ENCODE data around the gene SWT1. TPM values are rescaled to one million over a fixed set of nuclear protein-coding genes. Genes with fewer than 3 reads are reported as not detected.

Gene SWT1
- total and polyA plus RNA-seq, 4 donors = 2.5 to 7.8 (median 5.0) TPM

DNA sequence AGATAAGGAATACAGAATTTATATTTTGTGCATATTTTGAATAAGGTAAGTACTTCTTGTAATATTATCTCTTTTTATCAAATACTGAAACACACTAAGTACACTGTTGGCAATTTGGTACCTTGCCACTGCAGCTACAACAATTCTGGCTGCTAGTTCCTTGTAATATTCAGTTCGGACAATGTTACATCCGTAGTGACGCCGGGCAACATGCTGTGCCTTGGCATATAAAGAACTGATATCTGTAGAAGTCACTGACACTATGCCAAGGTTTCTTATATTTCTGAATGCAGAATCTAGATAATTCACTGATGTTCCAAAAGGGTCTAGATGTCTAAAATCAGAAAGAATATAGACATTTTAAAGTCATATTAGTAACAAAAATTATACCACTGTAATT is 17.7 kb upstream of the SWT1 start:
- Histone ChIP-seq H3K4me1 (ENCODE audit: control insufficient read depth in 1 of 2, insufficient read depth in 2 of 2, low read length in 2 of 2) (no peaks in the 10 kb centered on the region), H3K27me3 (ENCODE audit: control insufficient read depth in 1 of 2, insufficient read depth in 2 of 2, low read length in 1 of 2) (no peaks in the 10 kb centered on the region), H3K27ac (ENCODE audit: low read depth in 1 of 2, low read length in 2 of 2) (no peak overlapping the region), H3K9me3 (ENCODE audit: control insufficient read depth, low read length) (no peaks in the 10 kb centered on the region), H3K36me3 (ENCODE audit: control insufficient read depth in 1 of 2, insufficient read depth in 2 of 2, low read length in 1 of 2) (no peaks in the 10 kb centered on the region), H3K4me3 (ENCODE audit: low read length in 2 of 2) (no peak overlapping the region)
- DNase-seq (no peak), ATAC-seq (ENCODE audit: low FRiP score) (no peak)
- intact Hi-C loops (cut with DNase I) = no loop called here
- WGBS, 2 donors = 90 to 91% methylated on average over 4 of the region's 4 CpGs

DNA sequence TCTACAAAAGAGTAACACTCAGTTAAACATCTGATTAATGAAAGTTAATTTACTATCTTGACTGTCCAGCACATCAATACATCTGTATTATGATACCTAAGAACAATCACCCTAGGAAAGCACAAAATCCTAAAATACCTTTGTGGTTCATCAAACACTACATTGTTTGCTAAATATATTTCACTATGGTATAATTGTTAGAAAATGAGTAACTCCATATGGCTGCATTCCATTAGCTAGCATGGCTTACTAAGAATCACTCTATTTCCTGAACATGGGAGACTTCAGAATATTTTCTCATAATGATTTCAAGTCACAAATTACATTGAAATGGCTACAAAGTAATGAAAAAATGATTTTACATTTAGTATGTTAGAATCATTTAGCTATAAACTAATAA is 12.7 kb upstream of the SWT1 start:
- no peak for DNase-seq
- Histone ChIP-seq H3K4me1 (ENCODE audit: control insufficient read depth in 1 of 2, insufficient read depth in 2 of 2, low read length in 2 of 2) (no peaks in the 10 kb centered on the region), H3K4me3 (ENCODE audit: low read length in 2 of 2) (no peak overlapping the region), H3K27ac (ENCODE audit: low read depth in 1 of 2, low read length in 2 of 2) (no peak overlapping the region), H3K9me3 (ENCODE audit: control insufficient read depth, low read length) (no peaks in the 10 kb centered on the region), H3K36me3 (ENCODE audit: control insufficient read depth in 1 of 2, insufficient read depth in 2 of 2, low read length in 1 of 2) (peaks cover 0 to 2% of the 10 kb centered on the region in 2 donors), H3K27me3 (ENCODE audit: control insufficient read depth in 1 of 2, insufficient read depth in 2 of 2, low read length in 1 of 2) (no peaks in the 10 kb centered on the region)
- no peak for ATAC-seq (ENCODE audit: low FRiP score)
- intact Hi-C loops (cut with DNase I) = no loop called here

- 93 to 94% methylated on average over 5 of the region's 5 CpGs for WGBS, 2 donors
- ATAC-seq (ENCODE audit: low FRiP score) (no peak), DNase-seq (no peak)
- Histone ChIP-seq H3K4me3 (ENCODE audit: low read length in 2 of 2) (no peak overlapping the region), H3K27me3 (ENCODE audit: control insufficient read depth in 1 of 2, insufficient read depth in 2 of 2, low read length in 1 of 2) (no peaks in the 10 kb centered on the region), H3K27ac (ENCODE audit: low read depth in 1 of 2, low read length in 2 of 2) (no peak overlapping the region), H3K36me3 (ENCODE audit: control insufficient read depth in 1 of 2, insufficient read depth in 2 of 2, low read length in 1 of 2) (peaks cover 0 to 2% of the 10 kb centered on the region in 2 donors), H3K4me1 (ENCODE audit: control insufficient read depth in 1 of 2, insufficient read depth in 2 of 2, low read length in 2 of 2) (peaks cover 0 to 4% of the 10 kb centered on the region in 2 donors), H3K9me3 (ENCODE audit: control insufficient read depth, low read length) (no peaks in the 10 kb centered on the region)
- intact Hi-C loops (cut with DNase I) = loop anchor here (10.0 kb wide), 1 partner anchor 356 kb away; no protein-coding TSS in a partner anchor
Measured at GRCh38 chr1:185151215-185151614, 5.8 kb upstream of the SWT1 start.

- Histone ChIP-seq H3K9me3 (ENCODE audit: control insufficient read depth, low read length) (no peaks in the 10 kb centered on the region), H3K4me3 (ENCODE audit: low read length in 2 of 2) (no peak overlapping the region), H3K4me1 (ENCODE audit: control insufficient read depth in 1 of 2, insufficient read depth in 2 of 2, low read length in 2 of 2) (peaks cover 0 to 4% of the 10 kb centered on the region in 2 donors), H3K27ac (ENCODE audit: low read depth in 1 of 2, low read length in 2 of 2) (no peak overlapping the region), H3K36me3 (ENCODE audit: control insufficient read depth in 1 of 2, insufficient read depth in 2 of 2, low read length in 1 of 2) (peaks cover 0 to 2% of the 10 kb centered on the region in 2 donors), H3K27me3 (ENCODE audit: control insufficient read depth in 1 of 2, insufficient read depth in 2 of 2, low read length in 1 of 2) (no peaks in the 10 kb centered on the region)
- intact Hi-C loops (cut with DNase I) = loop anchor here (10.0 kb wide), 1 partner anchor 357 kb away; no protein-coding TSS in a partner anchor
- ATAC-seq (ENCODE audit: low FRiP score) (no peak), DNase-seq (no peak)
- WGBS, 2 donors = 77 to 82% methylated on average over 3 of the region's 3 CpGs
Measured at GRCh38 chr1:185152187-185152767, 4.7 kb upstream of the SWT1 start.

GRCh38 chr1:185154912-185155513 is 2.0 kb upstream of the SWT1 start:
- WGBS, 2 donors = 15 to 17% methylated on average over 2 of the region's 2 CpGs
- no peak overlapping the region for H3K4me3 ChIP-seq (ENCODE audit: low read length in 2 of 2)
- H3K4me1 ChIP-seq (ENCODE audit: control insufficient read depth in 1 of 2, insufficient read depth in 2 of 2, low read length in 2 of 2) = peaks cover 0 to 6% of the 10 kb centered on the region in 2 donors
- DNase-seq (no peak), ATAC-seq (ENCODE audit: low FRiP score) (no peak)
- H3K27ac ChIP-seq (ENCODE audit: low read depth in 1 of 2, low read length in 2 of 2) = no peak overlapping the region
- no peaks in the 10 kb centered on the region for H3K27me3 ChIP-seq (ENCODE audit: control insufficient read depth in 1 of 2, insufficient read depth in 2 of 2, low read length in 1 of 2)
- H3K9me3 ChIP-seq (ENCODE audit: control insufficient read depth, low read length) = no peaks in the 10 kb centered on the region
- intact Hi-C loops (cut with DNase I) = loop anchor here (5.0 to 10.0 kb wide), 2 partner anchors 108 to 360 kb away; partner anchors contain the start of gene RNF2 (in 1 of the 2)
- no peaks in the 10 kb centered on the region for H3K36me3 ChIP-seq (ENCODE audit: control insufficient read depth in 1 of 2, insufficient read depth in 2 of 2, low read length in 1 of 2)

DNA sequence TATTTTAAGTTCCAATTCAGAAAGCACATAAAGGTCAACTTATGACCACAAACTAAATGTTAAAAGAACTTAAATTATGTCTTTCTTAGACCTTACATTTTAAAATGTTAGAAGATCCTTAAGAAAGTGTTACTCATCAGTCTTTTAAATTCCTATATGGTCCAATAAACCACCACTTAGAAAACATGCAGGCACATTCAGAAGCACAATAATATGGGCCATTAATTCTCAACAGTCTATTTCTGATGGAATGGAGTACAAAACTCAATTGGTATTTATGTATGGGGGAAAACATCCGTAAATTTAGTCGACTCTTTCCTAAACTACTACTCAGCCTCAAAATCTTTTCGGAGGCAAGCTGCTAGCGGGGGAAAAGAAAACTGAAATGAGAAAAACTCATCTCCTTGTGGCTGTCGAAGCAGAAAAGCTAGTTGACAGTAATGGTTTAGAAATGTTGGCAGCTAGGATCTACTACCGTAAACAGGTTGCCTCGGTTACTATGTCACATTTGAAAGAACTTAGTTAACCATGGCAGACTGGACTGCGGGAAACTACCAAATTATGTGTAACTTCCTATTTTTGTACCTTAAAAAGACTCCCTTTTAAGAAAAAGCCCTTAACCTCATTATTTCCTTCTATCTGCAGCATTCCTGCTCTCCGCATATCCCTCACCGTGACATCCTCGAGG is 1.2 kb upstream of the SWT1 start:
- intact Hi-C loops (cut with DNase I) = loop anchor here (2.0 to 10.0 kb wide), 3 partner anchors 108 to 401 kb away; partner anchors contain the start of genes EDEM3 (in 1 of the 2) and RNF2 (in 1 of the 2)

GRCh38 chr1:185156288-185156853 is 596 bp upstream of the SWT1 start:
- H3K27me3 ChIP-seq (ENCODE audit: control insufficient read depth in 1 of 2, insufficient read depth in 2 of 2, low read length in 1 of 2) = no peaks in the 10 kb centered on the region
- peaks cover 0 to 6% of the 10 kb centered on the region in 2 donors for H3K4me1 ChIP-seq (ENCODE audit: control insufficient read depth in 1 of 2, insufficient read depth in 2 of 2, low read length in 2 of 2)
- H3K27ac ChIP-seq (ENCODE audit: low read depth in 1 of 2, low read length in 2 of 2) = peak overlapping the region; percentile 93 to 96
- no peaks in the 10 kb centered on the region for H3K9me3 ChIP-seq (ENCODE audit: control insufficient read depth, low read length)
- intact Hi-C loops (cut with DNase I) = loop anchor here (2.0 to 10.0 kb wide), 3 partner anchors 109 to 402 kb away; partner anchors contain the start of genes EDEM3 (in 1 of the 2) and RNF2 (in 1 of the 2)
- no peaks in the 10 kb centered on the region for H3K36me3 ChIP-seq (ENCODE audit: control insufficient read depth in 1 of 2, insufficient read depth in 2 of 2, low read length in 1 of 2)
- ATAC-seq (ENCODE audit: low FRiP score) (peak; percentile 77), DNase-seq (peak in 1 of 2 donors; percentile 88)
- WGBS, 2 donors = 0 to 1% methylated on average over 30 of the region's 30 CpGs
- H3K4me3 ChIP-seq (ENCODE audit: low read length in 2 of 2) = peak overlapping the region; percentile 76 to 85

More for the DNA sequence above, 1.2 kb upstream of the SWT1 start:
- H3K4me1 ChIP-seq (ENCODE audit: control insufficient read depth in 1 of 2, insufficient read depth in 2 of 2, low read length in 2 of 2) = peaks cover 0 to 6% of the 10 kb centered on the region in 2 donors
- no peaks in the 10 kb centered on the region for H3K36me3 ChIP-seq (ENCODE audit: control insufficient read depth in 1 of 2, insufficient read depth in 2 of 2, low read length in 1 of 2)
- H3K4me3 ChIP-seq (ENCODE audit: low read length in 2 of 2) = peak overlapping the region; percentile 76 to 85
- no peaks in the 10 kb centered on the region for H3K27me3 ChIP-seq (ENCODE audit: control insufficient read depth in 1 of 2, insufficient read depth in 2 of 2, low read length in 1 of 2)
- DNase-seq (no peak), ATAC-seq (ENCODE audit: low FRiP score) (no peak)
- no peaks in the 10 kb centered on the region for H3K9me3 ChIP-seq (ENCODE audit: control insufficient read depth, low read length)
- peak overlapping the region; percentile 93 to 96 for H3K27ac ChIP-seq (ENCODE audit: low read depth in 1 of 2, low read length in 2 of 2)
- 3 to 5% methylated on average over 11 of the region's 11 CpGs for WGBS, 2 donors

DNA sequence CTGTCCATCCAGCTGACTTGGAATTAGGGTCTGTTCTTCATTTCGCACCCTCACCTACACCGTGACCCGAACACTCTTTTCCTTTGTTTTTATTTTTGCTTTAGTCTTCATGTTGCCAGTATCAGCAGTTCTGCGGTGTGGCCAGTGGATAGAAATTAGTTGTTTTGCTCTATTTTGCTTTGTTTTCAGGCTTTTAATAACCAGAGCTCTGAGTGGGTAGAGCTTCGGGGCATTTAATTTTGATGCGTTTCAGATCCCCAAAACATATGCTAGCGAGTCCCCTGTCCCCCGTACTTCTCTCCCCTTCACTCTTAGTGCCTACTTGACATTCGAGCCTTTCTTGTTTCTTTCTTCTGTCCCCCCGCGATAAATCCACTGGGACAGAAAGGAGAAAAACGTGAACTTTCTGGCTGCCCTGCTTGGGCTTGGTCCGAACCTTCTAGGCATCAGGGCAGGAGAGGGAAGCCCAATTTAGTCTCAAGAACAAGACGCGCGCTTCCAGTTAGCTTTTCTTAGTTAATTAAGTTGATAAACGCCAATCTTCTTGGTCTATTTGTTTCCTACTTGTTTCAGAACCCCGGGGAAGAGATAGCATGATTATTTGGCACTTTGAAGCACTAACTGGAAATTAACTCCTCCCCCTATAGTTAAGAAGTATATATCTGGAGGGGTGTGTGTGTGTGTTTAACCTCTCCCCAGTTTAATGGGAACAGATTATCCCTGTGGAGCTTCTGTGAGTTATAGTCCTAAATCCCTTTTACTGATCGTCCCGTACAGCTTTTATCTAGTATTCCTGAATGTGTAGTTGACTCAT is 839 bp downstream of the SWT1 start:
- DNase-seq (no peak), ATAC-seq (ENCODE audit: low FRiP score) (no peak)
- Histone ChIP-seq H3K4me1 (ENCODE audit: control insufficient read depth in 1 of 2, insufficient read depth in 2 of 2, low read length in 2 of 2) (peaks cover 0 to 6% of the 10 kb centered on the region in 2 donors), H3K4me3 (ENCODE audit: low read length in 2 of 2) (peak overlapping the region; percentile 70 to 93), H3K27ac (ENCODE audit: low read depth in 1 of 2, low read length in 2 of 2) (peak overlapping the region in 1 of 2 donors; percentile 17), H3K9me3 (ENCODE audit: control insufficient read depth, low read length) (no peaks in the 10 kb centered on the region), H3K36me3 (ENCODE audit: control insufficient read depth in 1 of 2, insufficient read depth in 2 of 2, low read length in 1 of 2) (peaks cover 0 to 2% of the 10 kb centered on the region in 2 donors), H3K27me3 (ENCODE audit: control insufficient read depth in 1 of 2, insufficient read depth in 2 of 2, low read length in 1 of 2) (no peaks in the 10 kb centered on the region)
- 0% methylated on average over 20 of the region's 20 CpGs for WGBS, 2 donors
- intact Hi-C loops (cut with DNase I) = loop anchor here (2.0 to 10.0 kb wide), 3 partner anchors 111 to 403 kb away; partner anchors contain the start of genes EDEM3 (in 1 of the 2) and RNF2 (in 1 of the 2)

Data from aorta (tissue), 5 donors.